Loucy (cell line): Measurements from ENCODE around the gene PRDX3.

ENCODE experiments used
- H2AFZ ChIP-seq: fragments of 200-600 bp; sonication (generic); 2 replicates; pipeline ENCODE4 v1.6.0; 2016; ENCODE audit warnings: antibody characterized with exemption, mild to moderate bottlenecking, low read length, moderate library complexity
- H3F3A ChIP-seq: fragments of 200-600 bp; 2 replicates; pipeline ENCODE4 v1.6.0; 2016; ENCODE audit warnings: antibody characterized with exemption, low read depth, mild to moderate bottlenecking
- H3K27me3 ChIP-seq: fragments of 200-600 bp; sonication (generic); 2 replicates; pipeline ENCODE4 v1.6.1; 2014; ENCODE audit warnings: low read length, mild to moderate bottlenecking; ENCODE audit not compliant: insufficient read depth, poor library complexity, severe bottlenecking
- H3K36me3 ChIP-seq: fragments of 200-600 bp; sonication (generic); 2 replicates; pipeline ENCODE4 v1.6.1; 2016; ENCODE audit warnings: low read length; ENCODE audit not compliant: insufficient read depth
- H3K4me1 ChIP-seq: fragments of 200-600 bp; sonication (generic); 2 replicates; pipeline ENCODE4 v1.5.1; 2014; ENCODE audit warnings: low read length, mild to moderate bottlenecking; ENCODE audit not compliant: insufficient read depth, poor library complexity, severe bottlenecking
- H3K4me2 ChIP-seq: fragments of 200-600 bp; sonication (generic); 2 replicates; pipeline ENCODE4 v1.6.0; 2014; ENCODE audit warnings: antibody characterized with exemption, low read length, low read depth, mild to moderate bottlenecking; ENCODE audit not compliant: poor library complexity, severe bottlenecking
- H3K4me3 ChIP-seq: fragments of 200-600 bp; sonication (generic); 2 replicates; pipeline ENCODE4 v1.5.1; 2014; ENCODE audit warnings: low read length, mild to moderate bottlenecking, mixed read lengths; ENCODE audit not compliant: poor library complexity, severe bottlenecking
- H3K79me2 ChIP-seq: fragments of 200-600 bp; sonication (generic); 2 replicates; pipeline ENCODE4 v1.6.1; 2014; ENCODE audit warnings: low read length; ENCODE audit not compliant: insufficient read depth
- H3K9ac ChIP-seq: fragments of 200-600 bp; sonication (generic); 2 replicates; pipeline ENCODE4 v1.6.0; 2014; ENCODE audit warnings: mild to moderate bottlenecking, low read depth, low read length, moderate library complexity; ENCODE audit not compliant: poor library complexity, severe bottlenecking
- H3K9me2 ChIP-seq: fragments of 200-600 bp; sonication (generic); replicated peaks from 2 replicates; pipeline ENCODE4 v1.6.1; 2016; ENCODE audit warnings: low read depth, low read length, mixed read lengths
- H3K9me3 ChIP-seq: fragments of 200-600 bp; sonication (generic); 2 replicates; pipeline ENCODE4 v1.6.1; 2014; ENCODE audit warnings: mild to moderate bottlenecking, antibody characterized with exemption, low read length, low read depth; ENCODE audit not compliant: insufficient read depth
- H4K20me1 ChIP-seq: fragments of 200-600 bp; sonication (generic); 2 replicates; pipeline ENCODE4 v1.6.0; 2014; ENCODE audit warnings: antibody characterized with exemption, low read length, mild to moderate bottlenecking; ENCODE audit not compliant: insufficient read depth, poor library complexity, severe bottlenecking
- CTCF ChIP-seq: fragments of 200-600 bp; sonication (generic); conservative IDR thresholded peaks from 2 replicates; pipeline ENCODE4 v1.5.1; 2014; ENCODE audit warnings: mild to moderate bottlenecking, antibody characterized with exemption, low read length
- EZH2phosphoT487 ChIP-seq: fragments of 200-600 bp; IDR thresholded peaks from 2 replicates; pipeline ENCODE4 v1.6.1; 2018; ENCODE audit warnings: antibody characterized with exemption, mild to moderate bottlenecking, moderate library complexity, borderline replicate concordance

PRDX3 gene

DNA sequence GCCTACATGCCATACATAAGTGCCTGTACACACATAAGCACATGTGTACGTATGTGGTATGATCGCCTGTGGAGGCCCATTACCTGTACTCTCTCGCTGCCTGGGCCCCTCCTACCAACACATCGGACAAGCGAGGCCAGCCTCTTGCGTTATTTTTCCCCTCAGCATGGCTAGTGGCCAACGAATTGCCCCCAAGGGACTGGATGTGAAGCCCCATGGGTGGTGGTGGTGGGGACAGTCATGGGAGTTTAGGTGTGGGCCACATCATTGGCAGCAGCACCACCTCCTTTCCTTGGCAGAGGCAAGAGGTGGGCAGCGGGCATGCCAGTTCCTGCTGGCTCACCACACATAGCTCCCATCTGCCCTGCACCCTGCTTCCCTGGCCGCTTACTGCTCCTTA is 38.8 kb upstream of the PRDX3 start:
- no peak overlapping the region for H3K4me3 ChIP-seq
- no peaks in the 10 kb centered on the region for H4K20me1 ChIP-seq
- H3K4me1 ChIP-seq = peaks cover 44% of the 10 kb centered on the region
- H2AFZ ChIP-seq = no peak overlapping the region
- H3K9me2 ChIP-seq = no peaks in the 10 kb centered on the region
- H3K4me2 ChIP-seq = no peak overlapping the region
- no peaks in the 10 kb centered on the region for H3K9me3 ChIP-seq
- no peaks in the 10 kb centered on the region for H3K36me3 ChIP-seq
- TF ChIP-seq CTCF (no peak), EZH2phosphoT487 (no peak)
- H3K27me3 ChIP-seq = no peaks in the 10 kb centered on the region
- H3K9ac ChIP-seq = no peak overlapping the region
- H3K79me2 ChIP-seq = peaks cover 54% of the 10 kb centered on the region
- H3F3A ChIP-seq = peaks cover 5% of the 10 kb centered on the region; the same call in 1 of the 2 replicates

GRCh38 chr10:119216127-119216526 is 37.5 kb upstream of the PRDX3 start:
- H3K4me3 ChIP-seq = no peak overlapping the region
- no peaks in the 10 kb centered on the region for H3K9me3 ChIP-seq
- TF ChIP-seq CTCF (no peak), EZH2phosphoT487 (no peak)
- H3K4me1 ChIP-seq = peaks cover 55% of the 10 kb centered on the region
- H3K27me3 ChIP-seq = no peaks in the 10 kb centered on the region
- H2AFZ ChIP-seq = no peak overlapping the region
- H4K20me1 ChIP-seq = no peaks in the 10 kb centered on the region
- no peak overlapping the region for H3K9ac ChIP-seq
- H3F3A ChIP-seq = peaks cover 17% of the 10 kb centered on the region
- peaks cover 60% of the 10 kb centered on the region for H3K79me2 ChIP-seq
- H3K9me2 ChIP-seq = no peaks in the 10 kb centered on the region
- no peaks in the 10 kb centered on the region for H3K36me3 ChIP-seq
- H3K4me2 ChIP-seq = no peak overlapping the region

DNA sequence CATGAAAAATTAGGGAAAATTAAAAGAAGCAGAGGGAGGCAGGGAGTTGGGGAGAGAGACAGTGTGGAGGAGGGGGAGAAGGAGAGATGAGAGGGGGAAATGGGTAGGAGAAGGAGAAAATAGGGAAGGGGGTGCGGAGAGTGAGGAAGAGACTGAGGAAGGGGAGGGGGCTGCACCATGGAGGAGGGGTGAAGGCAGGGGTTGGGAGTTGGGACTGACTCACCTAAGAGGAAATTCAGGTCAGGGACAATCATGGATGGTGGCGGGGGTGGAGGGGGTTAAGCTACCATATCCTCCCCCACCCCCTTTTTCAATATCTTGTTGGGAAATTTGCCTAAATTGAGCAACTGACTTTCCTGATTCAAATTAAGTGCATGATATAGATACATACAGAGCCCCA is 36.8 kb upstream of the PRDX3 start:
- Histone ChIP-seq H2AFZ (no peak overlapping the region), H3K9me2 (no peaks in the 10 kb centered on the region), H3K27me3 (no peaks in the 10 kb centered on the region), H3F3A (peaks cover 19% of the 10 kb centered on the region), H3K9me3 (no peaks in the 10 kb centered on the region), H4K20me1 (no peaks in the 10 kb centered on the region), H3K36me3 (no peaks in the 10 kb centered on the region), H3K9ac (no peak overlapping the region), H3K79me2 (peaks cover 67% of the 10 kb centered on the region), H3K4me2 (no peak overlapping the region), H3K4me3 (no peak overlapping the region), H3K4me1 (peaks cover 63% of the 10 kb centered on the region)
- TF ChIP-seq EZH2phosphoT487 (no peak), CTCF (no peak)
